Muscle layer of colon (tissue), 2 donors: ENCODE data around the gene FOS.
"Not testable (repeated sequence)": the region's sequence is repeated elsewhere in the genome, so short reads cannot be mapped to it uniquely, and the experiment has no call there.

Source experiments
- H3K27ac ChIP-seq: one replicate; pipeline ENCODE4 v1.7.0; 2013; ENCODE audit warnings: low read depth, mild to moderate bottlenecking, low read length, moderate library complexity
- H3K27me3 ChIP-seq, 2 donors: one replicate each; pipeline ENCODE4 v1.7.0; 2013; ENCODE audit warnings: low read length in 2 of 2, mild to moderate bottlenecking in 2 of 2; ENCODE audit not compliant: insufficient read depth in 2 of 2, control insufficient read depth in 1 of 2
- H3K36me3 ChIP-seq: one replicate; pipeline ENCODE4 v1.7.0; 2013; ENCODE audit warnings: mild to moderate bottlenecking, low read length; ENCODE audit not compliant: insufficient read depth
- H3K4me1 ChIP-seq: one replicate; pipeline ENCODE4 v1.7.0; 2013; ENCODE audit warnings: mild to moderate bottlenecking, low read length; ENCODE audit not compliant: insufficient read depth
- H3K4me3 ChIP-seq, 2 donors: one replicate each; pipeline ENCODE4 v1.7.0; 2013; ENCODE audit warnings: low read length in 2 of 2, low read depth in 1 of 2, mild to moderate bottlenecking in 1 of 2, moderate library complexity in 1 of 2
- H3K9ac ChIP-seq: one replicate; pipeline ENCODE4 v1.7.0; 2013; ENCODE audit warnings: low read length
- H3K9me3 ChIP-seq: one replicate; pipeline ENCODE4 v1.7.0; 2013; ENCODE audit warnings: mild to moderate bottlenecking, low read length
- donor health status: abdominal sarcoma.
- donor health status: Adenocarcinoma of cecum.

Gene FOS

DNA sequence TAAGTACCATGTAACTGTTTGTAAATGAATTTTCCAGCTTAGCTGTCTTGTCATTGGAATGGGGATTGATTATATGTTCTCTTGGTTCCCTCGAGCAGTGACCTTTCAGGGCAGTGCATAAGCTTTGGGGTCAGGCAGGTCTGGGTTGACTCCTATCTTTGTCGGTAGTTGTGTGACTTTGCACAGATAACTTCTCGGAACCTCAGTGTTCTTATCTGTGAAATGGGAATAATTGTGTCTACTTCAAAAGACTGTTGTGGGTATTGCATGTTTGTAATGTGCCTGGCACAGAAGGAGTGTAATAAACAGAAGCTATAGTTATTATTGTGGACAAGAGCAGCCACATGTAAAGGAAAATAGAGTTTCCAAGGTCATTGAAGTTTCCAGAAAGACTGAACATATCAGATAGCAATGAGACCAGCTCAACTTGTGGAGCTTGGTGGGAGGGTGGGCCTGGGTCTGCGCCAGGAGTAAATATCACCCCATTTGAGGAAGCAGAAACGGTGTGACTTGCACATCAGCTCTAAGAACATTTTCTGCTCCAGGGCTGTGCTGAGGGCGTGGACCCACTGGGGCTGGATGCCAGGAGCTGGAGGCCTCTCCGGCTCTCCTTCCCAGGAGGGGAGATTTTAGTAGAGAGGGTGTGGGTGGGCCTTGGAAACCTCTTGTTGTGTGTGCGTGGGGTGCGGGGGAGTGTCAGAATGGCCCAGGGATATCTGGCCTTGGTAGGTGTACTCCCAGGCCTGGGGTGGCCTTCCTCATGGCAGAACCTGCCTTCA lies 19.7 kb downstream of the FOS start:
- peaks cover 13% of the 10 kb centered on the region for H3K4me1 ChIP-seq
- no peak overlapping the region for H3K4me3 ChIP-seq
- no peaks in the 10 kb centered on the region for H3K9me3 ChIP-seq
- no peaks in the 10 kb centered on the region for H3K36me3 ChIP-seq
- no peak overlapping the region for H3K9ac ChIP-seq
- no peaks in the 10 kb centered on the region for H3K27me3 ChIP-seq
- H3K27ac ChIP-seq = no peak overlapping the region

DNA sequence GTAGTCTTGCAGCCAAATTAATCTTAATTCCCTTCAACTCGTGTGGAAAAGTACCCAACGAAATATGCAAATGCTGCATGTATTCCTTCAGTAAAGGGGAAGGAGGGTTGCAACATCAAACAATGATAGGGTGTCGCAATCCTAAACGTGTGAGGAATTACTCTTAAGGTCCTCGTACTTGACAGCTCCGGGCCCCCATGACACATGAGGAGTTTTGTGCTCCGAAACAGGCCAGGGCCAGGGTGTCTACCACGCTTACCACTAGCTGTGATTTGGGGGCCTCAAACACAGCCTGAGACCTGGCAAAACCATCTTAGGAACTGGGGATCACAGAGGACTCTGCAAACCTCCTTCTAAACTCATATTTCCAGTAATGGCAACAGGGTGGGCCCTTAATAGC lies 20.4 kb downstream of the FOS start:
- Histone ChIP-seq H3K4me1 (peaks cover 13% of the 10 kb centered on the region), H3K9me3 (no peaks in the 10 kb centered on the region), H3K36me3 (no peaks in the 10 kb centered on the region), H3K27ac (no peak overlapping the region), H3K9ac (no peak overlapping the region), H3K4me3 (no peak overlapping the region), H3K27me3 (no peaks in the 10 kb centered on the region)

DNA sequence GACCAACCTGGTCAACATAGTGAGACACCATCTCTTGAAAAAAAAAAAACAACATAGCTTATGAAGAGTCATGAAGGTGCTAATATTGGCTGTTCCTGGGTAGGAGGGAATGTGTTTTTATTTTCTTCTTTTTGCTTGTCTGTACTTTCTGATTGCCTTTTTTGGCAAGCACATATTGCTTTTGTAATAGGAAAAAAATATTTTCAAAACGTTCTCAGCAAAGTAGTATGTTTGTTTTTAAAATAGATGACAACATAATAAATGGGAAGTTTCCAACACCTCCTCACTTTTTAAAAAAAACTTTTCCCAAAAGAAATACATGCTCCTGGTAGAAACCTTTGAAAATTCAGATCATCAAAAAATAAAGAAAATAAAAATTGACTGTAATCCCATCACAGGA lies 20.9 kb downstream of the FOS start:
- Histone ChIP-seq H3K4me3 (no peak overlapping the region), H3K4me1 (peaks cover 12% of the 10 kb centered on the region)

DNA sequence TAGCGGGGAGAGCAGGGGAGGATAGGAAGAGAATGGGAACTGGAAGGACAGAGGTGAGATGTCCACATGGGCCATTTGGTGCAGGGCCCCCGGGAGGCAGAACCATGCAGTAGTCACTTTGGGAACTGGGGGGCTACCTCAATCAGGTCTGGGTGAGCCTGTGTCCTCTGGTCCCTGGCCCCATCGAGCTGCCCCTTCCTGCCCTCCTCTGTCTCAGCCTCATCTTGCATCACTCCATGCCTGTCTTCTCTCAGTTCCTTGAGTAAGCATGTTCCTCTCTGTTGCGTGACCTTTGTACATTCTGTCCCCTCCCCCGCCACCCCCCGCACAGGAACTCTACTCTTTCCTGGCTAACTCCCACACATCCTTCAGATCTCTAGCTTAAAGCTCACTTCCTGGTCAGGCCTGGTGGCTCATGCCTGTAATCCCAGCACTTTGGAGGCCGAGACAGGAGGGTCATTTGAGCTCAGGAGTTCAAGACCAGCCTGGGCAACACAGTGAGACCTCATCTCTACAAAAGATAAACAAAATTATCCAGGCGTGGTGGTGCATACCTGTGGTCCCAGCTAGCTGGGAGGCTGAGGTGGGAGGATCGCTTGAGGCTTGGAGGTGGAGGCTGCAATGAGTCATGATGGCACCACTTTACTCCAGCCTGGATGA lies 23.2 kb downstream of the FOS start:
- Histone ChIP-seq H3K9ac (no peak overlapping the region), H3K27ac (no peak overlapping the region), H3K36me3 (no peaks in the 10 kb centered on the region)

More for the DNA sequence above, 20.9 kb downstream of the FOS start:
- Histone ChIP-seq H3K9me3 (no peaks in the 10 kb centered on the region), H3K36me3 (no peaks in the 10 kb centered on the region), H3K27ac (no peak overlapping the region), H3K9ac (no peak overlapping the region), H3K27me3 (no peaks in the 10 kb centered on the region)

DNA sequence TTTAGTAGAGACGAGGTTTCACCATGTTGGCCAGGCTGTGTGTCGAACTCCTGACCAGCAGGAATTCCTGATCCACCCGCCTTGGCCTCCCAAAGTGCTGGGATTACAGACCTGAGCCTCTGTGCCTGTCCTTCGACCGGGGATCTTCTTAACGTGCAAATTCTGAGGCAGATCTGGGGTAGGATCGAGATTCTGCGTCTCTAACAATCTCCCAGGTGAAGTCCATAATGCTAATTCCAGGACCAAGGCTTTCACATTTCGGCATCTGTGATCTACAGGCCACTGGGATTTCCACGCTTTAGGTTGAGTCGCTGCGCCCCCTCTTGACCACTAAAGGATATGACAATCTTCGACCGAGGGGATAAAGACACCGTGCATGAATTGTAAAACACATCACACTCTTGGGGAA lies 24.8 kb downstream of the FOS start:
- H3K36me3 ChIP-seq = no peaks in the 10 kb centered on the region
- H3K27me3 ChIP-seq = no peaks in the 10 kb centered on the region
- no peaks in the 10 kb centered on the region for H3K9me3 ChIP-seq
- no peak overlapping the region for H3K9ac ChIP-seq
- H3K27ac ChIP-seq = no peak overlapping the region
- no peak overlapping the region for H3K4me3 ChIP-seq
- H3K4me1 ChIP-seq = peaks cover 4% of the 10 kb centered on the region

More for the DNA sequence above, 23.2 kb downstream of the FOS start:
- no peak overlapping the region for H3K4me3 ChIP-seq
- H3K9me3 ChIP-seq = no peaks in the 10 kb centered on the region
- H3K4me1 ChIP-seq = no peaks in the 10 kb centered on the region
- no peaks in the 10 kb centered on the region for H3K27me3 ChIP-seq

DNA sequence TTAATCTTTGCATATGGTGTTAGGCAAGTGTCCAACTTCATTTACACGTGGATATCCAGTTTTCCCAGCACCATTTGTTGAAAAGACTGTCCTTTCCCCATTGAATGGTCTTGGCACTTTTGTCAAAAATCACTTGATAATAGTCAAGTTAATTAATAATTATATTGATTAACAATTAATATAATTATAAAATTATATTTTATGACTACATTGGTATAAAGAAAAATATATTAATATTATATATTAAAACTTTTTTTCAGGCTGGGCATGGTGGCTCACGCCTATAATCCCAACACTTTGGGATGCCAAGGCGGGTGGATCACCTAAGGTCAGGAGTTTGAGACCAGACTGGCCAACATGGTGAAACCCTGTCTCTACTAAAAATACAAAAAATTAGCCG lies 27.8 kb downstream of the FOS start:
- not testable (repeated sequence) for H3K27me3 ChIP-seq, H3K36me3 ChIP-seq, H3K9ac ChIP-seq

DNA sequence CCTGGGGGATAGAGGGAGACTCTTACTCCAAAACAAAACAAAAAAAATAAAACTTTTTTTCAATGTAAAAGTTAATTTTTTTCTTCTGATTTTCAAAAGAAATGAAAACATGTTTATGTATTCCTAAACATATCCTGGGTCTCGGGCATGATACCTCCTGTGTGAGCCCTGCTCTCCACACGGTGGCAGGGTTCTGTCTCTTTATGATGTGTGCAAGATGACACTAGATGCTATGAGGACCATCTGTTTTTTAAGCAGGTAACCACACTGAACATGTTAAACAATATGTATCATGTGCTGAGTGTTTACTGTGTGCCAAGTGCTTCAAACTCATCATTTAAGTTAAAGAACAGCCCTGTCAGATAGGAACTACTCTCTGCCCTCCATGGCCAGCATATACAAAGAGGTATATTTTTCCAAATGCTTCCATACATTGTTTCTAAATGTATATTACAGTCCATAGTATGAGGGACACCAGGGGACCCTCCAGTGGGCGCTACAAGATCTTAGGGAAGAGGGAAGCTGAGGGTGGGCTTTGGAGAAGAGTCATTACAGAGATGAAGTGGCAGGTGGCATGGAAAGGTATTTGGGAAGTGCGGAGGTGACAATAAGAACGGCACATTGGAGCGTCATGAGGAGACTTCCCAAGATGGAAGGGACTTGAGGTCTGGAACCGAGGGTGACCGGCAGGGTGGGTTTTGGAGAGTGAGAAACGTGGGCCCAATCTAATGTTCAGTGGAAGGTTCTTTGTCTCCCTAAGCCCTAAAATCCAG lies 28.5 kb downstream of the FOS start:
- H3K9me3 ChIP-seq = no peaks in the 10 kb centered on the region
- no peaks in the 10 kb centered on the region for H3K36me3 ChIP-seq
- no peak overlapping the region for H3K9ac ChIP-seq
- H3K4me1 ChIP-seq = peaks cover 24% of the 10 kb centered on the region
- H3K27ac ChIP-seq = no peak overlapping the region
- no peak overlapping the region for H3K4me3 ChIP-seq
- no peaks in the 10 kb centered on the region for H3K27me3 ChIP-seq

More for the DNA sequence above, 27.8 kb downstream of the FOS start:
- H3K27ac ChIP-seq, H3K9me3 ChIP-seq, H3K4me3 ChIP-seq: not testable (repeated sequence)
- H3K4me1 ChIP-seq = peaks cover 19% of the 10 kb centered on the region

DNA sequence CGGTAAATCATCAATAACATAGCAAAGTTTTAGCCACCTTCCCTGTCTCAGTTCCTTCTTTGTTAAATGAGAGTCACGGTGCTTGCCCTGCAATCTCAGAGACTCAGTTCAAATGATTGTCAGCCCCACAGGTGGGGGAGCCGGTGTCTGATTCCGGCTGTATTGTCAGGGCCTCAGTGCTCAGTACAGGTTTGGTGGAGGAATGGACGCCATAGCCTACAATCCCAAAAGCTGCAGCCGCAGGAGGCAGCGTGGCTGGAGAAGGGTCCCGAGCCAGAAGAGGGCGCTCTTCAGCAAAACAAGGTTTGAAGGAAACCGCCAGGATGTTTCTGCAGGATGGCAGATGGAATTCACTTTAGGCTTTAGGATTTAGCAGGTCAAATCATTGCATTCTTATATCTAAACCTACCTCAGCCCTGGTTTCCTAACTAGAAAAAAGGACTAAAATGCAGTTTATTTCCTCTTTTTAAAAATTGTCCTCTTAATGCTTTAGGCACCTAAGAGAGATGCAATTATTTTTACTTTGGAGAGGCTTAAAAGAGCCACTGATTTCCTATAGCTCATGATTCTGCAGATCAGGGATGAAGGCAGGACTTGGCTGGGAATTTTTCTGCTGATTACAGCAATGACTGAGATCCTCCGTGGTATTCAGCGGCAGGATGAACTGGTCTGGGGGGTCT lies 29.2 kb downstream of the FOS start:
- no peak overlapping the region for H3K27ac ChIP-seq
- H3K36me3 ChIP-seq = no peaks in the 10 kb centered on the region
- no peak overlapping the region for H3K4me3 ChIP-seq
- H3K4me1 ChIP-seq = peaks cover 24% of the 10 kb centered on the region
- H3K9me3 ChIP-seq = no peaks in the 10 kb centered on the region
- H3K27me3 ChIP-seq = no peaks in the 10 kb centered on the region
- no peak overlapping the region for H3K9ac ChIP-seq

DNA sequence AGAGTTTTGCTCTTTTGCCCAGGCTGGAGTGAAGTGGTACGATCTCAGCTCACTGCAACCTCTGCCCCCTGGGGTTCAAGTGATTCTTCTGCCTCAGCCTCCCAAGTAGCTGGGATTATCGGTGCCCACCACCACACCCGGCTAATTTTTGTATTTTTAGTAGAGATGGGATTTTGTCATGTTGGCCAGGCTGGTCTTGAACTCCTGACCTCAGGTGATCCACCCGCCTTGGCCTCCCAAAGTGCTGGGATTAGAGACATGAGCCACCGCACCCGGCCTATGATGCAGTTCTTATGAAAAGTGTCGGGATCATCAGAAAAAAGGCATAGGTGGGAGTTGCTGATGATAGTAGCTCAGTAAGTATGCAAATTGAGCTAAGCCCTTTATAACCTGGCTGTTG lies 30.4 kb downstream of the FOS start:
- H3K4me1 ChIP-seq = peaks cover 24% of the 10 kb centered on the region

DNA sequence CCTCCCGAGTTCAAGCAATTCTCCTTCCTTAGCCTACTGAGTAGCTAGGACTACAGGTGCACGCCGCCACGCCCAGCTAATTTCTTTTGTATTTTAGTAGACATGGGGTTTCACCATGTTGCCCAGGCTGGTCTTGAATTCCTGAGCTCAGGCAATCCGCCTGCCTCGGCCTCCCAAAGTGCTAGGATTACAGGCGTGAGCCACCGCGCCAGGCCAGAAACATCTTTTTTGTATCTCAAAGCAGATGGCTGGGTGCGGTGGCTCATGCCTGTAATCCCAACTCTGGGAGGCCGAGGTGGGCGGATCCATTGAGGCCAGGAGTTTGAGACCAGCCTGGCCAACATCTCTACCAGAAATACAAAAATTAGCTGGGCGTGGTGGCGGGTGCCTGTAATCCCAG lies 30.9 kb downstream of the FOS start:
- not testable (repeated sequence) for H3K9ac ChIP-seq, H3K9me3 ChIP-seq, H3K4me3 ChIP-seq, H3K27ac ChIP-seq, H3K27me3 ChIP-seq, H3K36me3 ChIP-seq
- peaks cover 24% of the 10 kb centered on the region for H3K4me1 ChIP-seq

More for the DNA sequence above, 30.4 kb downstream of the FOS start:
- H3K27me3 ChIP-seq, H3K9me3 ChIP-seq, H3K36me3 ChIP-seq, H3K27ac ChIP-seq, H3K4me3 ChIP-seq, H3K9ac ChIP-seq: not testable (repeated sequence)
